Breast epithelium (tissue), 3 donors: ENCODE measurements around the gene CDH16.

Experiments
- CTCF ChIP-seq, 3 donors: fragments of 450-650 bp; IDR thresholded peaks; one replicate each; pipeline ENCODE4 v1.5.1; 2016 to 2017; ENCODE audit warnings: antibody characterized with exemption in 3 of 3, mild to moderate bottlenecking in 3 of 3, moderate library complexity in 3 of 3
- POLR2A ChIP-seq: fragments of 450-650 bp; IDR thresholded peaks from one replicate; pipeline ENCODE4 v1.6.1; 2016; ENCODE audit warnings: antibody characterized with exemption, mild to moderate bottlenecking, moderate library complexity
- POLR2AphosphoS5 ChIP-seq, 3 donors: sonication (generic); formaldehyde crosslinking; IDR thresholded peaks; one replicate each; pipeline ENCODE4 v1.6.1; 2017; ENCODE audit warnings: antibody characterized with exemption in 3 of 3

GRCh38 chr16:66959704-66960161, 41.0 kb upstream of the CDH16 start:
- TF ChIP-seq CTCF (IDR thresholded peaks at IDR 0.05): no peak
- TF ChIP-seq POLR2A: no peak
- no peak for TF ChIP-seq POLR2AphosphoS5 (IDR thresholded peaks at IDR 0.05)
